ENCODE measurements around the gene MGA. TPM values are rescaled to one million over a fixed set of nuclear protein-coding genes. Genes with fewer than 3 reads are reported as not detected.

The MGA gene
- polyA plus RNA-seq, 3 donors: 2.7 to 6.9 (median 4.2) TPM

DNA sequence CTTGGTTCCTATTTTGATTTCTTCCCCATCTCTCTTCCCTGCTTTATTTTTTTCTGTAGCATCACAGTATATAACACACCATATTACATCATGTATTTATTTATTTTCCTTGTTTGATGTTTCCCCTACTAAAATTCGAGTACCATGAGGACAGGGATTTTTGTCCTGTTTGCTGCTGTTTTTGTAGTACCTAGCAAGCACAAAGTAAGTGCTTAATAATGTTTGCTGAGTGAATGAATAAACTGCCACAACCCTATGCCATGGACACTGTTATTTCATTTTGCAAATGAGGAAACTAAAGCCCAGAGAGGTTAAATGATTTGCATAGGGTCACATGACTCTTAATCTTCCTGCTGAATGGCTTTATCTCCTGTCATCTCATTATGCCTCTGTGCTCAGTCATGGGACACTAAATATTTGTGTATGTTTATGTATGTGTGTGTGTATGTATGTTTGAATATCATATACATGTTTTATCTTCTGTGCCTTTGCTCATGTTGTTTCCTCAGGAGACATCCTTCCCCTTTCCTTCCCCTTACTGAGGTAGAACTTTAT, 26.1 kb upstream of the MGA start:
- peak overlapping the region; percentile 18 to 81 (median 56) for H3K27ac Mint-ChIP-seq
- no CpG with 5 or more reads among the region's 1 CpG for WGBS (ENCODE audit: insufficient coverage)
- TF ChIP-seq, protein P1, sequence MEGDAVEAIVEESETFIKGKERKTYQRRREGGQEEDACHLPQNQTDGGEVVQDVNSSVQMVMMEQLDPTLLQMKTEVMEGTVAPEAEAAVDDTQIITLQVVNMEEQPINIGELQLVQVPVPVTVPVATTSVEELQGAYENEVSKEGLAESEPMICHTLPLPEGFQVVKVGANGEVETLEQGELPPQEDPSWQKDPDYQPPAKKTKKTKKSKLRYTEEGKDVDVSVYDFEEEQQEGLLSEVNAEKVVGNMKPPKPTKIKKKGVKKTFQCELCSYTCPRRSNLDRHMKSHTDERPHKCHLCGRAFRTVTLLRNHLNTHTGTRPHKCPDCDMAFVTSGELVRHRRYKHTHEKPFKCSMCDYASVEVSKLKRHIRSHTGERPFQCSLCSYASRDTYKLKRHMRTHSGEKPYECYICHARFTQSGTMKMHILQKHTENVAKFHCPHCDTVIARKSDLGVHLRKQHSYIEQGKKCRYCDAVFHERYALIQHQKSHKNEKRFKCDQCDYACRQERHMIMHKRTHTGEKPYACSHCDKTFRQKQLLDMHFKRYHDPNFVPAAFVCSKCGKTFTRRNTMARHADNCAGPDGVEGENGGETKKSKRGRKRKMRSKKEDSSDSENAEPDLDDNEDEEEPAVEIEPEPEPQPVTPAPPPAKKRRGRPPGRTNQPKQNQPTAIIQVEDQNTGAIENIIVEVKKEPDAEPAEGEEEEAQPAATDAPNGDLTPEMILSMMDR (IDR thresholded peaks at IDR 0.05): no peak

DNA sequence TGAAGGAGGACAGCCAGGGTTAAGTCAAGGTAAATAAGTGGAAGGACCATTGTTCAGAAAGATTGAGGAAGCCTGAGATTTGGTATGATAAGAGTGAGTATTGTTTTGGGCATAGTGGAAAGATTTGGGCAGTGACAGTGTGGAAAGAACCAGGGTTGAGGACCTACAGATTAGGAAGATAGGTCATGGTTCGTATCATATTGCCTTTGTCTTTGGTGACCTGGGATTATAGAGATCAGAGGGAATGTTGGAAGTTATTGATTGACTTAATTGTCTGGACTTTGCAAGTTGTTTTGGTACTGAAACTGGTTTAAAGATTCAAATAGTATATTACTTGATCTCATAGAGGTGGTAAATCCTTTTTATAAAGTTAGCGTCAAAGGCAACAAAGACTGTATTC, 23.1 kb upstream of the MGA start:
- Histone ChIP-seq H3K4me1 (ENCODE audit: control insufficient read depth in 1 of 2, insufficient read depth in 2 of 2, low read length in 2 of 2) (peaks cover 17 to 18% of the 10 kb centered on the region in 2 donors), H2AFZ (ENCODE audit: insufficient read depth, low read depth, low read length, poor library complexity, severe bottlenecking) (no peak overlapping the region), H3K4me3 (replicated peaks in 1 of 3; ENCODE audit: low read depth in 2 of 3, low read length in 3 of 3) (no peak overlapping the region), H3K9me3 (replicated peaks in 1 of 2; ENCODE audit: control insufficient read depth in 1 of 2, insufficient read depth in 1 of 2, low read length in 2 of 2) (no peaks in the 10 kb centered on the region), H3K27me3 (ENCODE audit: control insufficient read depth in 2 of 2, insufficient read depth in 2 of 2, low read length in 2 of 2) (no peaks in the 10 kb centered on the region), H3K79me2 (ENCODE audit: insufficient read depth, low read length) (peaks cover 10% of the 10 kb centered on the region), H3K27ac (ENCODE audit: low read depth in 1 of 2, low read length in 2 of 2) (no peak overlapping the region), H3K9ac (ENCODE audit: insufficient read depth, low read length, poor library complexity, severe bottlenecking) (no peak overlapping the region), H3K36me3 (replicated peaks in 1 of 2; ENCODE audit: control insufficient read depth in 1 of 2, insufficient read depth in 2 of 2, low read length in 2 of 2) (no peaks in the 10 kb centered on the region), H3K4me2 (replicated peaks; ENCODE audit: extremely low read depth, low read length, poor library complexity, severe bottlenecking) (no peak overlapping the region), H4K20me1 (ENCODE audit: insufficient read depth, low read length) (no peaks in the 10 kb centered on the region)
- Mint-ChIP-seq H3K27me3 (ENCODE audit: low read depth in 3 of 3) (peaks cover 0 to 1% (median 0%) of the 10 kb centered on the region in 3 donors), H3K9me3 (peaks cover 0 to 1% (median 0%) of the 10 kb centered on the region in 7 donors), H3K4me1 (peaks cover 17% of the 10 kb centered on the region), H3K36me3 (peaks cover 0 to 4% of the 10 kb centered on the region in 2 donors), H3K4me3 (no peak overlapping the region), H3K27ac (no peak overlapping the region)
- TF ChIP-seq, protein P1 (IDR thresholded peaks at IDR 0.05): no peak
- 94% methylated on average over 2 of the region's 2 CpGs for WGBS (ENCODE audit: insufficient coverage)
- intact Hi-C loops (cut with micrococcal nuclease): no loop called here
- no peak for DNase-seq

More for the DNA sequence above, 26.1 kb upstream of the MGA start:
- DNase-seq: peak; percentile 45 to 67 (median 54)
- peaks cover 10% of the 10 kb centered on the region for H3K79me2 ChIP-seq (ENCODE audit: insufficient read depth, low read length)
- no peaks in the 10 kb centered on the region for H3K36me3 Mint-ChIP-seq
- H3K27me3 Mint-ChIP-seq (ENCODE audit: low read depth in 3 of 3): no peaks in the 10 kb centered on the region
- H2AFZ ChIP-seq (ENCODE audit: insufficient read depth, low read depth, low read length, poor library complexity, severe bottlenecking): peak overlapping the region; percentile 3
- no peaks in the 10 kb centered on the region for H3K27me3 ChIP-seq (ENCODE audit: control insufficient read depth in 2 of 2, insufficient read depth in 2 of 2, low read length in 2 of 2)
- H3K4me1 ChIP-seq (ENCODE audit: control insufficient read depth in 1 of 2, insufficient read depth in 2 of 2, low read length in 2 of 2): peaks cover 17 to 22% of the 10 kb centered on the region in 2 donors
- H3K9ac ChIP-seq (ENCODE audit: insufficient read depth, low read length, poor library complexity, severe bottlenecking): peak overlapping the region; percentile 18
- peak overlapping the region; percentile 28 to 54 for H3K4me3 Mint-ChIP-seq
- H3K9me3 ChIP-seq (replicated peaks in 1 of 2; ENCODE audit: control insufficient read depth in 1 of 2, insufficient read depth in 1 of 2, low read length in 2 of 2): no peaks in the 10 kb centered on the region
- H3K4me2 ChIP-seq (replicated peaks; ENCODE audit: extremely low read depth, low read length, poor library complexity, severe bottlenecking): peak overlapping the region; percentile 40
- H3K4me3 ChIP-seq (replicated peaks in 1 of 3; ENCODE audit: low read depth in 2 of 3, low read length in 3 of 3): peak overlapping the region in 1 of 3 experiments; percentile 8
- no peaks in the 10 kb centered on the region for H4K20me1 ChIP-seq (ENCODE audit: insufficient read depth, low read length)
- peaks cover 22% of the 10 kb centered on the region for H3K4me1 Mint-ChIP-seq
- no peaks in the 10 kb centered on the region for H3K36me3 ChIP-seq (replicated peaks in 1 of 2; ENCODE audit: control insufficient read depth in 1 of 2, insufficient read depth in 2 of 2, low read length in 2 of 2)
- H3K27ac ChIP-seq (ENCODE audit: low read depth in 1 of 2, low read length in 2 of 2): peak overlapping the region in 1 of 2 donors; percentile 38
- intact Hi-C loops (cut with micrococcal nuclease): no loop called here
- H3K9me3 Mint-ChIP-seq: no peaks in the 10 kb centered on the region
